GM23248 (cell line): ENCODE data around the gene DGKE. TPM values are rescaled to one million over a fixed set of nuclear protein-coding genes. Genes with fewer than 3 reads are reported as not detected.

Source experiments
- DNase-seq: peaks from one replicate; pipeline ENCODE4 v3.0.0-alpha.2; 2015
- H2AFZ ChIP-seq: fragments of 200-600 bp; sonication (generic); 2 replicates; pipeline ENCODE4 v1.6.1; 2016; ENCODE audit warnings: antibody characterized with exemption
- H3F3A ChIP-seq: fragments of 200-600 bp; sonication (generic); 2 replicates; pipeline ENCODE4 v1.6.1; 2016; ENCODE audit warnings: mild to moderate bottlenecking, antibody characterized with exemption, mixed run types; ENCODE audit not compliant: insufficient read depth
- H3K27ac ChIP-seq: fragments of 200-600 bp; sonication (generic); 2 replicates; pipeline ENCODE4 v1.5.1; 2016; ENCODE audit warnings: mild to moderate bottlenecking
- H3K27me3 ChIP-seq: fragments of 200-600 bp; sonication (generic); replicated peaks from 2 replicates; pipeline ENCODE4 v1.6.1; 2016; ENCODE audit warnings: mild to moderate bottlenecking; ENCODE audit not compliant: insufficient read depth
- H3K36me3 ChIP-seq: fragments of 200-600 bp; sonication (generic); 2 replicates; pipeline ENCODE4 v1.6.1; 2016; ENCODE audit warnings: low read depth, mild to moderate bottlenecking
- H3K4me1 ChIP-seq: fragments of 200-600 bp; sonication (generic); 2 replicates; pipeline ENCODE4 v1.6.1; 2016; ENCODE audit warnings: mild to moderate bottlenecking; ENCODE audit not compliant: insufficient read depth
- H3K4me2 ChIP-seq: fragments of 200-600 bp; sonication (generic); one replicate; pipeline ENCODE4 v1.6.1; 2016; ENCODE audit warnings: mild to moderate bottlenecking; ENCODE audit not compliant: unreplicated experiment
- H3K4me3 ChIP-seq: fragments of 200-600 bp; sonication (generic); 2 replicates; pipeline ENCODE4 v1.5.1; 2016; ENCODE audit warnings: mild to moderate bottlenecking
- H3K79me2 ChIP-seq: fragments of 200-600 bp; sonication (generic); 2 replicates; pipeline ENCODE4 v1.6.1; 2016; ENCODE audit warnings: mild to moderate bottlenecking; ENCODE audit not compliant: insufficient read depth
- H3K9ac ChIP-seq: fragments of 200-600 bp; sonication (generic); 2 replicates; pipeline ENCODE4 v1.6.1; 2016; ENCODE audit warnings: mild to moderate bottlenecking
- H3K9me2 ChIP-seq: fragments of 200-600 bp; sonication (generic); 2 replicates; pipeline ENCODE4 v1.6.1; 2016; ENCODE audit warnings: mixed run types, mild to moderate bottlenecking, moderate library complexity; ENCODE audit not compliant: insufficient read depth
- H3K9me3 ChIP-seq: fragments of 200-600 bp; sonication (generic); one replicate; pipeline ENCODE4 v1.6.1; 2017; ENCODE audit warnings: low read depth
- H4K20me1 ChIP-seq: fragments of 200-600 bp; sonication (generic); 2 replicates; pipeline ENCODE4 v1.6.0; 2016; ENCODE audit not compliant: insufficient read depth
- EZH2 ChIP-seq: fragments of 200-600 bp; sonication (generic); IDR thresholded peaks from 2 replicates; pipeline ENCODE4 v1.6.1; 2018; ENCODE audit warnings: antibody characterized with exemption, mild to moderate bottlenecking; ENCODE audit not compliant: insufficient read depth, poor library complexity, severe bottlenecking
- EZH2phosphoT487 ChIP-seq: fragments of 200-600 bp; sonication (generic); IDR thresholded peaks from 2 replicates; pipeline ENCODE4 v1.6.1; 2018; ENCODE audit warnings: antibody characterized with exemption, moderate library complexity, mild to moderate bottlenecking, low read depth; ENCODE audit not compliant: insufficient read depth
- WGBS, 2 experiments: methylation state at CpG; one replicate each; pipeline ENCODE4 v1.1.6; 2015 to 2017; ENCODE audit warnings: low lambda C conversion rate in 2 of 2, low coverage in 1 of 2; ENCODE audit errors: missing lambda C conversion rate in 2 of 2; 5-methylcytosine and 5-hydroxymethylcytosine counted together
- in situ Hi-C: fragments of 300-500 bp; cut with MboI; formaldehyde crosslinking; loops from 2 replicates; pipeline ENCODE4 v1.15.0; 2020
- polyA plus RNA-seq: library from polyadenylated mRNA; unstranded; fragments of >200 nt; fragmentation: Nextera tagmentation; extraction: Ambion mirVana; gene quantifications from 2 replicates; pipeline ENCODE4 v1.2.1, GENCODE V29; 2016
- total RNA-seq: library from RNA; depleted of rRNA; stranded (reverse); fragments of >200 nt; shearing (Covaris generic); gene quantifications from 2 replicates; pipeline ENCODE4 v1.2.3, GENCODE V29; 2014

DGKE gene
- total and polyA plus RNA-seq, 2 experiments from 2014 or later: 1.9 to 2.8 TPM

DNA sequence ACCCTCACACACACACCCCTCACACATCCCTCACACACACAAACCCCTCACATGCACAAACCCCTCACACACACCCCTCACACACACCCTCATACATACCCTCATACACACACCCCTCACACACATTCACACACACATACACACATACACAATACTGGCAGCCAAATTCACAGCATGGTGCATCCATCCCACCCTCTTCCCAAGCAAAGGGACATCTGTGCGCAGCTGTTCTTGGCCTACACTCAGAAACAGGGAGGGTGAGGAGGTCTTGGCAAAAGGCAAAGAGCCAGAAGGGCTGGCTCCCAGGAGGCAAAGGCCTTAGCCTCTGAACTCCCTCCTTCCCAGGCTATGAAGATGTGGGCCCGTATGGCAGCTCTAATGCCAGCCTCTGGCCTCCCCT, 23.6 kb upstream of the DGKE start:
- Histone ChIP-seq H3K4me3 (no peak overlapping the region), H3K36me3 (no peaks in the 10 kb centered on the region), H3K4me1 (no peaks in the 10 kb centered on the region), H3K27ac (no peak overlapping the region), H3K79me2 (no peaks in the 10 kb centered on the region), H3K9me3 (no peaks in the 10 kb centered on the region), H3K27me3 (no peaks in the 10 kb centered on the region), H2AFZ (no peak overlapping the region), H3K9ac (no peak overlapping the region), H3K4me2 (no peak overlapping the region), H3F3A (no peaks in the 10 kb centered on the region), H3K9me2 (no peaks in the 10 kb centered on the region), H4K20me1 (no peaks in the 10 kb centered on the region)
- TF ChIP-seq EZH2 (no peak), EZH2phosphoT487 (no peak)
- no peak for DNase-seq
- WGBS, 2 experiments: 66 to 67% methylated on average over 2 of the region's 2 CpGs
- in situ Hi-C loops: no loop called here

GRCh38 chr17:56810891-56811775, 22.8 kb upstream of the DGKE start:
- Histone ChIP-seq H3F3A (no peaks in the 10 kb centered on the region), H3K79me2 (no peaks in the 10 kb centered on the region), H3K9me2 (no peaks in the 10 kb centered on the region), H3K9me3 (no peaks in the 10 kb centered on the region), H3K36me3 (no peaks in the 10 kb centered on the region), H3K27me3 (no peaks in the 10 kb centered on the region), H2AFZ (no peak overlapping the region), H3K4me3 (no peak overlapping the region), H3K27ac (no peak overlapping the region), H4K20me1 (no peaks in the 10 kb centered on the region), H3K4me2 (no peak overlapping the region), H3K9ac (no peak overlapping the region), H3K4me1 (no peaks in the 10 kb centered on the region)
- no peak for DNase-seq
- in situ Hi-C loops: no loop called here
- TF ChIP-seq EZH2 (no peak), EZH2phosphoT487 (no peak)
- WGBS, 2 experiments: 96 to 97% methylated on average over 12 of the region's 12 CpGs

DNA sequence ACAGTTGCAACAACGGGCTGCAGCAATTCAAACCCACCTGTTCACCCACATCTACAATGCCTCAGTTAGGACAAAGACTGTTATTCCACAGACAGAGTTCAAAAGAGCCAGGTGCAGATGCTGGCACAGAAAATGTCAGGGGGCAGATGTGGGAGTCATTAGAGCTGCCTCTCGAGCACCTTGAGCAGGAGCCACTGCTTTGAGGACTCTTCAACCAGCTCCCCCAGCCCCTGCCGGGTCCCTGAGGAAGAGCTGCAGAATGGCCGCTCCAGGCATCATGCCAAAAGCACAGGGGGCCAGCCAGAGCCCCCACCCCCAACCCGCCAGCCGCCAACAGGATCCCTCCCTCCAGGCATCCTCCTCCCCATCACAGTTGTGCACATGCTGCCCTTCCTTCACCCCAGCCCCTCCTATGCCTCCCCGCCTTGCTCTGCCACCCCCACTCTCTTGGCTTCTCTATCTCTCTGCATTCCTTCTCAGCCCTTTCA, 21.0 kb upstream of the DGKE start:
- TF ChIP-seq EZH2phosphoT487: no peak
- TF ChIP-seq EZH2: no peak
- WGBS, 2 experiments: 67 to 69% methylated on average over 5 to 7 of the region's 7 CpGs

GRCh38 chr17:56815711-56816110, 18.2 kb upstream of the DGKE start:
- no peak overlapping the region for H2AFZ ChIP-seq
- no peak overlapping the region for H3K27ac ChIP-seq
- peak overlapping the region; percentile 4 for H3K4me2 ChIP-seq
- in situ Hi-C loops: loop anchor here (5.0 kb wide), 1 partner anchor 127 kb away; no protein-coding TSS in a partner anchor
- no peaks in the 10 kb centered on the region for H3K4me1 ChIP-seq
- H3K36me3 ChIP-seq: no peaks in the 10 kb centered on the region
- H4K20me1 ChIP-seq: no peaks in the 10 kb centered on the region
- H3F3A ChIP-seq: no peaks in the 10 kb centered on the region
- TF ChIP-seq EZH2phosphoT487 (no peak), EZH2 (no peak)
- no peak overlapping the region for H3K9ac ChIP-seq
- H3K27me3 ChIP-seq: no peaks in the 10 kb centered on the region
- no peaks in the 10 kb centered on the region for H3K9me3 ChIP-seq
- H3K79me2 ChIP-seq: no peaks in the 10 kb centered on the region
- DNase-seq: peak; percentile 65
- H3K9me2 ChIP-seq: no peaks in the 10 kb centered on the region
- no peak overlapping the region for H3K4me3 ChIP-seq
- 62 to 67% methylated on average over 6 of the region's 6 CpGs for WGBS, 2 experiments

More for the DNA sequence above, 21.0 kb upstream of the DGKE start:
- Histone ChIP-seq H3K9ac (no peak overlapping the region), H3K4me3 (no peak overlapping the region), H3K9me3 (no peaks in the 10 kb centered on the region), H3K4me1 (no peaks in the 10 kb centered on the region), H3F3A (no peaks in the 10 kb centered on the region), H3K27me3 (no peaks in the 10 kb centered on the region), H3K36me3 (no peaks in the 10 kb centered on the region), H2AFZ (no peak overlapping the region), H3K79me2 (no peaks in the 10 kb centered on the region), H3K4me2 (no peak overlapping the region), H4K20me1 (no peaks in the 10 kb centered on the region), H3K27ac (no peak overlapping the region), H3K9me2 (no peaks in the 10 kb centered on the region)
- DNase-seq: no peak
- in situ Hi-C loops: no loop called here
